ENCODE data around the gene NID2.

DNA sequence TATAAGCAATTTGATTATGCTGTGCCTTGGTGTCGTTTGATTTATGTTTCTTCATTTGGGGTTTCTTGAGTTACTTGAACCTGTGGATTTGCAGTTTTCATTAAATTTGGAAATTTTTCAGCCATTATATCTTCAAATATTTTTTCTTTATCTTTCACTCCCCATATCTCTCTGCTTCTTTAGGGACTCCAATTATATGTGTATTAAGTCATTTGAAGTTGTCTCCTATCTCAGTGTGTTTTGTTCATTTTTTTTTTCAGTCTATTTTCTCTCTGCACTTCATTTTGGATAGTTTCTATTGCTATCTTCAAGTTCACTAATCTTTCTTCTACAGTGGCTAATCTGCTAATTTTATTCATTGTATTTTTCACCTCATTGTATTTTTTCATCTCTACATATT is 108.9 kb downstream of the NID2 start:
- TF ChIP-seq TEAD4 (IDR thresholded peaks at IDR 0.05) = no peak
- TF ChIP-seq, protein P1, sequence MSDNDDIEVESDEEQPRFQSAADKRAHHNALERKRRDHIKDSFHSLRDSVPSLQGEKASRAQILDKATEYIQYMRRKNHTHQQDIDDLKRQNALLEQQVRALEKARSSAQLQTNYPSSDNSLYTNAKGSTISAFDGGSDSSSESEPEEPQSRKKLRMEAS (IDR thresholded peaks at IDR 0.05) = no peak
- no peak for TF ChIP-seq CREB1 (IDR thresholded peaks at IDR 0.05; ENCODE audit: low read depth)
- TF ChIP-seq CEBPB (IDR thresholded peaks at IDR 0.05) = no peak
- TF ChIP-seq EGR1 (IDR thresholded peaks at IDR 0.05) = no peak
- no peak for TF ChIP-seq NFIC (IDR thresholded peaks at IDR 0.05)
- no peak for TF ChIP-seq TAF1 (IDR thresholded peaks at IDR 0.05; ENCODE audit: low read depth)
- TF ChIP-seq EP300 (IDR thresholded peaks at IDR 0.05; ENCODE audit: borderline replicate concordance) = no peak
- no peak for TF ChIP-seq RAD21 (IDR thresholded peaks at IDR 0.05; ENCODE audit: low read depth)
- TF ChIP-seq TCF12 (IDR thresholded peaks at IDR 0.05; ENCODE audit: low read depth) = no peak
- TF ChIP-seq, protein P2, sequence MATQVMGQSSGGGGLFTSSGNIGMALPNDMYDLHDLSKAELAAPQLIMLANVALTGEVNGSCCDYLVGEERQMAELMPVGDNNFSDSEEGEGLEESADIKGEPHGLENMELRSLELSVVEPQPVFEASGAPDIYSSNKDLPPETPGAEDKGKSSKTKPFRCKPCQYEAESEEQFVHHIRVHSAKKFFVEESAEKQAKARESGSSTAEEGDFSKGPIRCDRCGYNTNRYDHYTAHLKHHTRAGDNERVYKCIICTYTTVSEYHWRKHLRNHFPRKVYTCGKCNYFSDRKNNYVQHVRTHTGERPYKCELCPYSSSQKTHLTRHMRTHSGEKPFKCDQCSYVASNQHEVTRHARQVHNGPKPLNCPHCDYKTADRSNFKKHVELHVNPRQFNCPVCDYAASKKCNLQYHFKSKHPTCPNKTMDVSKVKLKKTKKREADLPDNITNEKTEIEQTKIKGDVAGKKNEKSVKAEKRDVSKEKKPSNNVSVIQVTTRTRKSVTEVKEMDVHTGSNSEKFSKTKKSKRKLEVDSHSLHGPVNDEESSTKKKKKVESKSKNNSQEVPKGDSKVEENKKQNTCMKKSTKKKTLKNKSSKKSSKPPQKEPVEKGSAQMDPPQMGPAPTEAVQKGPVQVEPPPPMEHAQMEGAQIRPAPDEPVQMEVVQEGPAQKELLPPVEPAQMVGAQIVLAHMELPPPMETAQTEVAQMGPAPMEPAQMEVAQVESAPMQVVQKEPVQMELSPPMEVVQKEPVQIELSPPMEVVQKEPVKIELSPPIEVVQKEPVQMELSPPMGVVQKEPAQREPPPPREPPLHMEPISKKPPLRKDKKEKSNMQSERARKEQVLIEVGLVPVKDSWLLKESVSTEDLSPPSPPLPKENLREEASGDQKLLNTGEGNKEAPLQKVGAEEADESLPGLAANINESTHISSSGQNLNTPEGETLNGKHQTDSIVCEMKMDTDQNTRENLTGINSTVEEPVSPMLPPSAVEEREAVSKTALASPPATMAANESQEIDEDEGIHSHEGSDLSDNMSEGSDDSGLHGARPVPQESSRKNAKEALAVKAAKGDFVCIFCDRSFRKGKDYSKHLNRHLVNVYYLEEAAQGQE (IDR thresholded peaks at IDR 0.05; ENCODE audit: low read depth) = no peak

All from Ishikawa (cell line).